Measurements from ENCODE around the gene PAX2.

- TF ChIP-seq CTCF (IDR thresholded peaks at IDR 0.05) (no peak), POLR2A (IDR thresholded peaks at IDR 0.05) (no peak)
Measured at GRCh38 chr10:100759331-100759730, 13.9 kb downstream of the PAX2 start.
